Measurements from ENCODE around the gene RASGRP1.
"Not testable (repeated sequence)": the region's sequence is repeated elsewhere in the genome, so short reads cannot be mapped to it uniquely, and the experiment has no call there.

Gene RASGRP1

DNA sequence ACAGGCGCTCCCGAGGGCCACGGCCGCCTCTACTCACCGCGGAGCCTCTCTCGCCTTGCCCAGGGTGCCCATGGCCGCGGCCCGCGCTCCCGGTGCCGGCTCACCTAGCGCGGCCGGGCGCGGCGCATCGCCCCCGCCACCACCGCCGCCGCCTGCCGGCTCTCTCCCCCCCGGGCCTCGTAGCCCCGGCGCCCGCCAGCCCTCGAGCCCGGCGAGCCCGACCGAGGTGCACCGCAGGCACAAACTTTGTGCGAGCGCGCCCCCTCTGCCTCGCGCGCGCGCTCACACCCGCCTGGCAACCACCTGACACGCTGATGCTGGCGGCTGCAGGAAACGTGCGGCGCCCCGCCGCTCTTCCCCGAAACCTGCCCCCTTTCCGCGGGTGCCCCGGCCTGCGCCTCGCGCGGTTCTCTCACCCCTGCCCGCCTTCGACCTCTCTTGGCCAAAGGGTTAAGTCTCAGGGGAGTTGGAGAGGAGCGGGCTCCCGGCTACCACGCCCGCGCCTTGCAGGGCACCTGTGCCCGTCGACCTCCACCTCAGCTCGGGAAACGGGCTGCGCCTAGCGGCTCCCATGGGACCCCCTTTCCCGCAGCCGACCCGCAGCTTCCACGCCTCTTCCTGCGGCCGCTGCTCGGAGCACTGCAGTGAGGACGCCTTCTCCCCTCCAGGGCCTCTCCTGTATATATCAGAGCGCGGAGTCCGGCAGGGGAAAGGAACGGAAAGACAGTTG lies at the start of gene RASGRP1:
Gene RASGRP1 (minus strand): TSS at position 258 of the 730 bp plus-strand sequence. CDS start 186 bp downstream, at position 72.
- peak; percentile 55 for DNase-seq (ENCODE audit: low read depth)

DNA sequence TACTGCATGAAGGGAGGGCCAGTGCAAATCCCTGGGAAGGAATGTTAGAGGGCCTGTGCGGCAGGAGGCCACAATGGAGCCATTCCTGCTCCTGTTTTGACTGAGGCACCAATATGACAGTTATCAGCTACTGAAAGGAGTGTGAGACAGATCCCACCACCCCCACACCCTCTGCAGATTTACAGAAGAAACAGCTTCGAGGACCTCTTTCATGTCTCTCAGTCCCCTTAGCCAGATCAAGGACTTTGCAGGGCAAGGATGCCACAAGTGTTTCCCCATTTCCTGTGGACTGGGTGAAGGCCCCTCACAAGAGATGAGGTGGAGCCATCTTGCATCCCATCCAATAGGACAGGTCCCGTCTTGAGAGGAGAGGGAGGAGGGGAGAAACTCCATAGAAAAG lies 48.5 kb upstream of the RASGRP1 start:
- DNase-seq (ENCODE audit: low read depth), result no peak

DNA sequence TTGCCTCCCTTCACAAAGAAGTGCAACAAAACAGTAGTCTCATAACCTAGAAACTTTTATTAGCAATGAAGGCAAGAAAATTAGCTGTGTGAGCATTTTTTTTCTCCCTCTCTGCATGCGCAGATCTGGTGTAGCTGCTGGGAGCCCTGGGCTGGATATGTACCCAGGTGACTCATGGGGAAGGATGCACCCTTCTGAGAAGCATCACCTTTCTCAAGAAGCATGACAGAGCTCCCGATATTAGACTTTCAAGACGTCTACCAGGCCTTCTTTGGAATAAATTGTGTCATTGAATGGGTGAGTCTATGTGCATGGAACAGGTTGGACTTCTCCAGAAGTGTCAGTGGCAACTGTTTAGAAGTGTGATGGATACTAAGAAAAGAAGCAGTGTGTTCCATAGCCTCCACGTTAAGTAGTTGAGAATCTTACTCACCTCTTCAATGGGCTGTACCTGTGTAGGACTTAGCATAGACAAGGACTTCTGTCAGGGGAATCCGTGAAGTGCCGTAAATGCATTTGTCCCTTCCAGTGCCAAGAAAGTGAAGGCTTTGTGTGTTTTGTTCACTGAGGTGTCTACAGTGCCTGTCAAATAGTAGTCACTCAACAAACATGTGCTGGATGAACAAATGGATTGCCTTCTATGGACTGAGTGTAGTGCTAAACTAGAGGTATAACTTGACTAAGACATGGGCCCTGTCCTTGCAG lies 47.7 kb upstream of the RASGRP1 start:
- DNase-seq (ENCODE audit: low read depth), result no peak

DNA sequence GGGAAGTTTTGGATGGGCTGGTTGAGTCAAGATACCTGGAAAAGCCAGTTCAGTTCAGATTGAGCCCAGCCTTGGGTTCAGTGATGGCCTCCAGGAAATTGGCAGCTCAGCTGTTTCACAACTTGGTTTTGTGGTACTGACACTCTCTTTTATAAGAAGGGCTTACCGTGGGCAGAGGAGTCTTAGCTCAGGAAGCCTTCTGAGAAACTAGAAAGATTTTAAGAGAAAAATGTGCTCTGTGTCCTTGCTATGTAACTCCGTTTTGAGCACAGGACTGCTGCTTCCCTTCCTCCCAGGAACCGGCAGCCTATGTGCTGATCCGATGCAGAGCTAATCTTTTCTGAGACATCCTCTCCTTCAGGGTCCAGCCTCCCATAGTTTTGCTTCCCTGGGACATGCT lies 46.6 kb upstream of the RASGRP1 start:
- no peak for DNase-seq (ENCODE audit: low read depth)

DNA sequence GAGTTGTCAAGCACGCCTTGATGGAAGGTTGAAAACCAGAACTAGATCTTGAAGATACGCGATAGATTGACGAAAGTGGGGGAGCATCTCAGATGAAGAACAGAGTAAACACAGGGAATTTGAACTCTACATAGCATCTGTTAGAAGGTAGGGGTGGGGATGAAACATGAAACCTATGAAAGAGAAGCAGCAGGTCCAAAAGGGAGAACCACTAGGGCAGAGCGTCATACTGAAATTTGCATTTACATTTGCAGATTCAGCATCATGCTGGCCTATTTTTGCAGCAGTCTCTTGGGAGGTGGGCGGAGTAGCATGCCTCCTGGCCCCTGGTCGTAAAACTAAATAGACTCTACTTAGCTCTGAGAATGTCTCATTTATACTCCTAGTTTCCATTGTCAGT lies 46.1 kb upstream of the RASGRP1 start:
- DNase-seq (ENCODE audit: low read depth), result no peak

DNA sequence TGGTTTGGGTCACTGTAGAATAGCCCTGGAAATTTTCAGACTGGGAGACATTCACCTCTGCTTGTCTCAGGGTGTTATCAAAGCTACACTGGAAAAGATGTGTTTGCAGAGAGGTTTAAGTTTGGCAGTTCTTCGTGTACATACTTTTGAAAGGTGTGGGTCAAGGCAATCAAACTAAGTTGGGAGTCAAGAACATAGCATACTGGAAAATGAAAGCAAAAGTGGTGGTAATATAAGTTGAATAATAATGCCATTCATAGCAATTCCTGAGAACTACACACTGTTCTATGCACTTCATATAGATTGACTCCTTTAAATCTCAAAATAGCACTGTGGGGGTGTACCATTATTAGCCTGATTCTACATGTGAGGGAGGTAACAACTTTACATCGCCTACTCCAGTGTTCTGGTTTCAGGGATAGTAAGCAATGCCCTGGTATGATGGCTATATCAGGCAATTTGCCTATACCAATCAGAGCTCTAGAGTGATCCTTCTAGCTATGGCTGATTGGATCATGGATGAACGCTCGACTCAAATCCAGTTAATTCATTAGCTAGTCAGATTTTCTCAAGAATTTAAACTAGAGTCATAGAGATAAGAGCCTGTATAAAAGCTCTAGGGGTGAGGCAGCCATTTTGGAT lies 44.6 kb upstream of the RASGRP1 start:
- DNase-seq (ENCODE audit: low read depth), result no peak

DNA sequence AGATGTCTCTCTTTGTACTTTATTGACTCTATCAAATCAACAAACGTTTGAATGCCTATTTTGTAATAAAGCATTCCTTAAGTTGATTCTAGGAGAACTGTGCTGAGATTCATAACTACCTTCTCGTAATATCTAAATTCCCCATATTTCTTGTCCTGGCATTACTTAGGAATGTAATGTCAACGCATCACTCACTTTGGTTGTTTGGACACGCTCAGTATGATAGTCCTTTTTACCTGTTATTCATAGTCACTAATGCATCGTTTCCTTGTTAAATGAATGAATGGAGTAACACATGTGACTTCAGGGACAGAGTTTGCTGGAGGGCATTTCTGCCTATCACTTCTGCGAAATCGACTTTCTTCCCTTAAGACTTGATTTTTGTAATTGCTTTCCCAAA lies 44.1 kb upstream of the RASGRP1 start:
- no peak for DNase-seq (ENCODE audit: low read depth)

DNA sequence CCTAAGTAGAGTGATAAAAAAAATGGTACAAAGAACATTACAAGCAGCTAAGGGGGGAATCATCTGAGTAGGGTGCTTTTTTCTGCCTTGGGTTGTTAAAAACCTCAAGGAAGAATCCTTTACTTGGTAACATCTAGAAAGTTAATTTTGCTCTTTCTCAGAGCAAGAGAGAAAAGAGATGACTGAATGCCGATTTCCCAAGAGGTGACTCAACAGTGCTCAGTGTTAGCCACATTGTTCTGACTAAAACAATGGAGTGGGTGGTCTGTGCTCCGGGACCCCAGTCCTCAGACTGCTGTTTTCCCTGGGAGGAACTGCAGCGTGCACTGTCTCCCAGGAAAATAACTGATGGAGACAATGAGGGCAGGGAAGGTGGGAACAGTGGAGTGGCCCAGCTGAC lies 41.1 kb upstream of the RASGRP1 start:
- DNase-seq (ENCODE audit: low read depth), result no peak

DNA sequence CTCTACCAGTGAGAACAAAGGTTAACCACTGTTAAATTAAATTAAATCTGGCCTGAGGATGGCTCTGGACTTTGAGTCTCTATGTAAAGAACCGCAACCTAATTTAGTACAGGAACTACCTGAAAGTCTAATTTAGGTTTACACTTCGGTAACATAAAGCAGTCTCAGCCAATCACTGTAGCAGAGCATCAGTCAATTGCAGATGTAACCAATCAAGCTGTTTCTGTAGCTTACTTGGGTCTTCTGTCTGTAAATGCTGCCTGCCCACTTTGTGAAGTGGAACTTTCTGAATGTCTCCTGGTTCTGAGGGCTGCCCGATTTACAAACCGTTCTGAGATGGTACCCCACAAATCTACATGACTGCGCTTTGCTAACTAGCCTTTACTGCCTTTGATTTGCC lies 39.1 kb upstream of the RASGRP1 start:
- DNase-seq (ENCODE audit: low read depth), result no peak

DNA sequence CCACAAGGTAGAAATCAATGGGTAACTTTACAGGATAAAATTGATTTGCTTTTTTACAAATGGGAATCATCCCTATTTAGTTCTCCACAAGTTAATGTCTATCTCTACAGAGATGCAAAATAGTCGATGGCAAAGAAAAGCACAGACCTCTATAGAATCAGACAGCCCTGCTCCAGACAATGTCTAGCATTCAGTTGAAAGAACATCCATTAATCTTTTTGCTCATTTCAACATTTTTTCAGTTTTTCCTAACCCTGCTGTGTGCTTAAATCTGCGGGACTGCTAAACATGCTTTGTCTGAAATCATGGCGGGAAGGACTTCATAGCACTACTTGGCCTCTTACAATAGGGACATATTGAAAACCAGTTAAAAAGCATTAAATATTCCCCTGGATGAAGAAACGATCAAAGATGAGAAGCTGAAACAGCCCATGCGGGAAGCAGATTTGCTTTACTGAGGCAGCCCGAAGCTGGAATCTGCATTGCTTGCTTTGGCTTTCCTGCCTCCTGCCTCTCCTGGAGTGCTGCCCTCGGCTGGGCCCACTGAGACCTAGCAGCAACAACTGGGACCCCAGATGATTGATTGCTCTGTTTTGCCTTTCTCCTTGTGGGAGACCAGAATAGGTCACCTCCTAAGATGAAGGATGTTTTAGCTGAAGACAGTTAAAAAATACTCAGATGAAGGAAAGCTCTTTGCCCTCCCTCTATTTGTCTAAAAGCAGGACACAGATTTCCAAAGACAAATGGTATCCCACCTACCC lies 38.5 kb upstream of the RASGRP1 start:
- no peak for DNase-seq (ENCODE audit: low read depth)

DNA sequence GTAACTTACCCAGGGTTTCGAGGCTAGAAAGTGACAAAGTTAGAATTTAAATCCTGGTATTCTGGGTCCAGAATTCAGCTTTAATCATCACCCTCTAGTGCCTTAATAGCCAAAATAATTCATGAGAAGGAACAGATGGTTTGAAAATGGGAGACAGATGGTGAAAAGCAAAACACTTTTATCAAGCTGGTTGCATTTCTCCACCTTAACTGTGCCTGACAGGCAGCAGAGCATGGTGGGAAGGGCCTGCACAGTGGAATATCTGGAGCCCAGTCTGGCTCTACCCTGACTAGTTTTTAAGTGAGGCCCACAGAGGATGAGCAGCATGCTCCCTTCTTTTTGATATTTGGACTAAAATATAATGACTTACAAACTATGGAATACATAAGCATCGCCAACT lies 35.6 kb upstream of the RASGRP1 start:
- no peak for DNase-seq (ENCODE audit: low read depth)

DNA sequence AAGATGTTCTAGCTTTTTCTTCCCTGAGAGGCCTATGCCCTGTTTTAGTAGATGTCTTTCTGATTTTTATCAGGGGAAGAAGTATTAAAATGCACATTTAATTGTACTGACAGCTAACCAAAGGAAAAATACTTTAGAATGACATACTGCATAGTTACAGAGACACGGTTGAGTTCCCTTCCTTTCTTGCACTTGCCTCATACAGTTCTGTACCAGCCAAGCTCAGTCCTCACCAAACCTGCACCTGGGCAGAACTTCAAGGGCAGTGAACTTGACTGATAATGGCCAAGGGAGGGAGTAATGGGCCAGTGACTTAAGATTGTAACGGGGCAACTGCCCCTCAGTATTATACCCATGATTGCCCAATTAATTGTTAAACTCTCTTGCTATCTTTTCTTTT lies 34.1 kb upstream of the RASGRP1 start:
- no peak for DNase-seq (ENCODE audit: low read depth)

DNA sequence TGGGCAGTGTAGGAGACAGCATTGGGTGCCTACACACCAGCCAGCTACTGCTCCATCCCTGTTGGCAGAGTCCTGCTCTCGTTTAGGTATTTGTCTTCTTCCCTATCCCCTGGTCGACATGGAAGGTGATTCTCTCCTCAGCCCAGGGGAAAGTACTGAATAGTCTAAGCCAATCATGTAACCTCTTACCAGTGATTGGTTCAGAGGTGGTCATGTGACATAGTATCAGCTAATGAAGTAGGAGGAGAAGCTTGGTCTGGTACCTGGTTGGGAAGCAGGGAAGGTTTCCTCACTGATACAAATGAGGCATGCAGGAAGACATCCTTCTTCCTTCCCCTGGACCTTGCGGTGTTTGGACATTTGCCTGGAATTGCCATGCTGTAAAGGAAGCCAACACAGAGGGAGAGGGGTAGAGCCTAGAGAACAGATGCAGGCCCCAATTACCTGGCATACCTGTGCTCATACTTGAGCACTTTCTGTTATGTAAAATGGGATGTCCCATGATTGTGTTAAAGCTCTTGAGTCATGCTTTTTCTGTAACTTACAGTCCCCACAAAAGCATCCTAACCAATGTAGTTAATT lies 32.7 kb upstream of the RASGRP1 start:
- no peak for DNase-seq (ENCODE audit: low read depth)

DNA sequence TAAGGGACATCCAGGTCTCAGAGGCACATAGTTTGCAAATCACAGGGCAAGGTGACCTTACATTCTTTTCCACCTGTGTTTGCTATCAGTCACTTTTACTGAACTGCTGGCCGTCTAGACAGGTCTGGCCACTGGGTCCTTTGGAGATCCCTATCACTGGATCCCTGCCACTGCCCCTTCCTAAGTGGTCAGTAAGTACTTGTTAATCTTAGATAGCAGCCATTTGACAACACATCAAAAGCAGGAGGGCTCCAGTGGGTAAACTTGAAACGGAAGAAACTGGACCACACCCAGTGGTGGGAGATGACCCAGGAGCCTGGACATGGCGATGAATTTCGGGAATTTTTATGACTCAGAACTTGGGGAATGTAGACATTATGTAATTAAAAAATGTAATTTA lies 28.9 kb upstream of the RASGRP1 start:
- no peak for DNase-seq (ENCODE audit: low read depth)

DNA sequence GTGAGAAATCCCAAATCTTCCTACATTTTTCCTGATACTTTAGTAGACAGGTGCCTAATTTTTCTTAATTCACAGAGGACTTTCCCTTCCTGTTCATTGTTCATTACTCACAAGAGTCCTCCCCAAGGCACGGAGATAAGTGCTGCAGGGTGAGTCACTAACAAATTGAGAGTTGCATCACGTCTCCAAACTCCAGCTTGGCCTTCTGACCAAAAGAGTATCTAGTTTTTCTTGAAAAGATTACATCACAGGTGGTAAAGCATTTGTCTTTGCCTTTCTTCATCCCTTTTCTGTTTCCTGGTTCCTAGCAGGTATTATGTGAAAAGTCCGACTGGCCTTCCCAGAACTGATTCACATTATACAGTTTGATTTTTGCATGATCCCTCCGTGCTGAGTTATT lies 24.9 kb upstream of the RASGRP1 start:
- no peak for DNase-seq (ENCODE audit: low read depth)

DNA sequence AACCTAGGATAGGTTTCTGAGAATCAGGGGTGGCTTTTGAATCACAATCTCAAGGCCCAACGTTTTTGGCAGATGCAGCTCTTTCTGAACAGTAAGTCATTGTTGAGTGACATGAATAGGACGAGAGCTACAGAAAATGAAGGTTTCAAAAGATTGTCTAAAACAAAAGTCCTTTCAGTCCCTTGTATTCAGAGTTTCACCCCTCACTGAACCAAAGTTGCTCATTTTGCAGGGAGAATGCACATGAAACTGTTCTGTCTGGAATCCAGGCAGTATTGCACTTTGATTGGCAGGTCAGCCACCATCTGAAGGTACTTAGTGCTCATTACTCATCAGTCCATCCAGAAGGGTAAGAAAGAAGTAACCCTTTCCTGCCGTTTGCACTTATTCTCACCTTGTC lies 24.1 kb upstream of the RASGRP1 start:
- no peak for DNase-seq (ENCODE audit: low read depth)

DNA sequence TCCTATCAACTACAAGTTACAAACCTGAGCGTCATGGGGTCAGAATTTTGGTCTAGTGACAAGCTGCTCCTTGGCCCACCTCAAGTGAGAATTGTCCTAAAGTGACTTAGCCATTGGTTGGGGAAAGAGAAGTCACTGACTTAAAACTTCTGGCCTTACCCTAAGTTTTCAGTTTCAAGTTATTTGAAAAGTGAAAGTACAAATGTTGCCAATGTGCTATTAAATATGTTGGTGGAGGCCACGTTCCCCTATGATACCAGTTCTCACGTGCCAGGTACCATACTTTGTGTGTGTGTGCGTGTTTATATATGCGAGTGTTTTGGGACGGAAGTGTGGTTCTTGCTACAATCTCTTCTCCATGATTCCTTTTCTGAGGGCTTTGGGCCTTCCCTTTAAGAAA lies 22.6 kb upstream of the RASGRP1 start:
- DNase-seq (ENCODE audit: low read depth), result no peak

DNA sequence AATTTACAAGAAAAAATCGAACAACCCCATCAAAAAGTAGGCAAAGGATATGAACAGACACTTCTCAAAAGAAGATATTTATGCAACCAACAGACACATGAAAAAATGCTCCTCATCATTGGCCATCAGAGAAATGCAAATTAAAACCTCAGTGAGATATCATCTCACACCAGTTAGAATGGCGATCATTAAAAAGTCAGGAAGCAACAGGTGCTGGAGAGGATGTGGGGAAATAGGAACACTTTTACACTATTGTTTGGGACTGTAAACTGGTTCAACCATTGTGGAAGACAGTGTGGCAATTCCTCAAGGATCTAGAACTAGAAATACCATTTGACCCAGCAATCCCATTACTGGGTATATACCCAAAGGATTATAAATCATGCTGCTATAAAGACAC lies 21.4 kb upstream of the RASGRP1 start:
- DNase-seq (ENCODE audit: low read depth), result not testable (repeated sequence)

DNA sequence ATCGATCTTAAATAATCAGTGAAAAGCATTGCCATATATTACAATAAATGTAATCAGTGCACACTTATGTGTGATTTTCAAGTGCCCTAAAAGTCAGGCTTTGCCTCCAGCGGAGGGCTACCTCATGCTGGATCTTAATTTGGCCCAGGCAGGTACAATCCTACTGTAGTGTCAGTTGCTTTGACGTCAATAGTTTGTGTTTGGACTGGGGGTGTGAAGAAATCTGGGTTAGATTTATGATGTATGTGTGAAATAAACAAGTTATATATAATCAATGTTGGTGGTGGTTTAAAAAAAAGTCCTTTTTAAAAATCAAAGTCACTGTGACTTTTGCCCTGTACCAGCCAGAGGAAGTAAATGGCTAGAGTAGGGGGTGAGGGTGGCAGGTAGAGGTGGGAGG lies 14.0 kb upstream of the RASGRP1 start:
- no peak for DNase-seq (ENCODE audit: low read depth)

DNA sequence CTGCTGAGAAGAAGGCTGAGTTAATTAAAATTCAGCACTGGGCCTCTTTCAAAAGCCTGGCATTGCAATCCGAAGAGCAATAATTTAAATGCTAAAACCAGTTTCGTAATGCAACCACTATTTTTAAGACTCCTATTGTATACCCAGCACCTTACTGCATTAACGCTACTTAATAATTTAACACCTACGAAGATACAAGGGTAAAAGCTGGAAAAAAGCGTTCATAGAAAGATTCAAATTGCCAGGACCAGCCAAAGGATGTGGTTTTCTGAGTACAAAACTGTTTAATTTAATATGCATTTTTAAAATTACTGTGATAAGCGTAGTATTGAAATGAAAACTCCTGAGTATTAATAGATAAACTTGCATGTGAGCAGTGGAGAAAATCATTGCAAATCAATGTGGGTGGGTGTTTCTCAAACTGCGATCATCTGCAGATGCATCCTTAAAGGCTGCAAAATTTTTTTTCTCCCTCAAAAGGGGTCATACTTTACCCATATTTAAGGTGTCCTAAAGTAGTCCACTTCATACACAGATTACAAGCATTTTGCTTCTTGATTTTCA lies 12.9 kb upstream of the RASGRP1 start:
- no peak for DNase-seq (ENCODE audit: low read depth)

DNA sequence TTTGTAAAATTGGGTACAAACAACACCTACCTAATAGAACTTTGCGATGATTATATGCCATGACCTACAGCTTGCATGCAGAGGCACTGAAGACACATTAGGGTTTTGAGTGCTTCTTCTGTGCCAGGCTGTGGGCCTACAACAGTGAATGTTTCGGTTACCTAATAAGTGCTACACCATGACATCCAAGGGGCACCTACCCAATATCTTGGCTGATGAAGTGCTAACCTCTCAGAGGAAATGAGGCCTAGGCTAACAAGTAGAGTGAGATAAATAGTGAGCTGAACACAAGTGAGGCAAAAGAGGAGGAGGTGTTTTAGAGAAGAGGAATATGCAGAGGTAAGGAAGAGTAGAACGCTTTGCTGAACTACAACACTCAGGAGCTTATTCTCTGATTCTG lies 12.2 kb upstream of the RASGRP1 start:
- DNase-seq (ENCODE audit: low read depth), result no peak

DNA sequence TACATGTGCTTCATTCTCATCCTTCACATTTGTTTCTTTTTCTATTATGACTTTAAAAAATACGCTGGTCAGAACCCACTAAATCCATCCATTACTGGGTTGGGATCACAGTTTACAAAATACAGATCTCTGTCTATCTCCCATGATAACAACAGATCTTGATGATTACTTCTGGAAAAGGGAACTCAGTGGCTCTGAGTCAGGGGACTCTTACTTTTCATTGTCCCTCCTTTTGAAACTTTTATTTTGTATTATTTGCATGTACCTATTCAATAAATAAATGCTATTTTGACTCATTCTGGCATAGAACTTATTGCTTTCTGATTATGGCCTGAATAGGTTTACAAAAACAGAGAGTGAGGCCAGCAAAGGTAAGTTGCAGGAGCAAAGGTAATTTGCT lies 11.6 kb upstream of the RASGRP1 start:
- DNase-seq (ENCODE audit: low read depth), result no peak

All from stimulated activated CD8-positive, alpha-beta memory T cell treated with anti-CD3 and anti-CD28 coated beads, Interleukin-15, amount 100 ng/mL, for 24 hours (primary cell).